PFSK-1 (cell line): ENCODE data around the gene ZNF462.

Experiments used
- POLR2AphosphoS5 ChIP-seq: IDR thresholded peaks from 2 replicates; pipeline ENCODE4 v1.6.1; 2012; ENCODE audit warnings: low read depth, mild to moderate bottlenecking, control low read depth, low read length, moderate library complexity
- SIN3A ChIP-seq: IDR thresholded peaks from 2 replicates; pipeline ENCODE4 v1.6.1; 2012; ENCODE audit warnings: mild to moderate bottlenecking, low read length, moderate library complexity, borderline replicate concordance; ENCODE audit not compliant: insufficient read depth
- TAF1 ChIP-seq: IDR thresholded peaks from 2 replicates; pipeline ENCODE4 v1.6.1; 2012; ENCODE audit warnings: low read length, control low read depth, borderline replicate concordance; ENCODE audit not compliant: insufficient read depth
- TF ChIP-seq, protein P1 (sequence below), 2 experiments: IDR thresholded peaks; 2 replicates each; pipeline versions ENCODE4 v1.6.1 to v1.8.0; 2011 to 2012; ENCODE audit warnings: low read depth in 2 of 2, low read length in 2 of 2, control low read depth in 1 of 2, inconsistent platforms in 1 of 2, mild to moderate bottlenecking in 1 of 2, moderate library complexity in 1 of 2; ENCODE audit not compliant: insufficient read depth in 1 of 2

GRCh38 chr9:106913276-106913675 is 50.3 kb downstream of the ZNF462 start:
- TF ChIP-seq POLR2AphosphoS5 (no peak), SIN3A (no peak), TAF1 (no peak)
- TF ChIP-seq, protein P1, sequence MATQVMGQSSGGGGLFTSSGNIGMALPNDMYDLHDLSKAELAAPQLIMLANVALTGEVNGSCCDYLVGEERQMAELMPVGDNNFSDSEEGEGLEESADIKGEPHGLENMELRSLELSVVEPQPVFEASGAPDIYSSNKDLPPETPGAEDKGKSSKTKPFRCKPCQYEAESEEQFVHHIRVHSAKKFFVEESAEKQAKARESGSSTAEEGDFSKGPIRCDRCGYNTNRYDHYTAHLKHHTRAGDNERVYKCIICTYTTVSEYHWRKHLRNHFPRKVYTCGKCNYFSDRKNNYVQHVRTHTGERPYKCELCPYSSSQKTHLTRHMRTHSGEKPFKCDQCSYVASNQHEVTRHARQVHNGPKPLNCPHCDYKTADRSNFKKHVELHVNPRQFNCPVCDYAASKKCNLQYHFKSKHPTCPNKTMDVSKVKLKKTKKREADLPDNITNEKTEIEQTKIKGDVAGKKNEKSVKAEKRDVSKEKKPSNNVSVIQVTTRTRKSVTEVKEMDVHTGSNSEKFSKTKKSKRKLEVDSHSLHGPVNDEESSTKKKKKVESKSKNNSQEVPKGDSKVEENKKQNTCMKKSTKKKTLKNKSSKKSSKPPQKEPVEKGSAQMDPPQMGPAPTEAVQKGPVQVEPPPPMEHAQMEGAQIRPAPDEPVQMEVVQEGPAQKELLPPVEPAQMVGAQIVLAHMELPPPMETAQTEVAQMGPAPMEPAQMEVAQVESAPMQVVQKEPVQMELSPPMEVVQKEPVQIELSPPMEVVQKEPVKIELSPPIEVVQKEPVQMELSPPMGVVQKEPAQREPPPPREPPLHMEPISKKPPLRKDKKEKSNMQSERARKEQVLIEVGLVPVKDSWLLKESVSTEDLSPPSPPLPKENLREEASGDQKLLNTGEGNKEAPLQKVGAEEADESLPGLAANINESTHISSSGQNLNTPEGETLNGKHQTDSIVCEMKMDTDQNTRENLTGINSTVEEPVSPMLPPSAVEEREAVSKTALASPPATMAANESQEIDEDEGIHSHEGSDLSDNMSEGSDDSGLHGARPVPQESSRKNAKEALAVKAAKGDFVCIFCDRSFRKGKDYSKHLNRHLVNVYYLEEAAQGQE (IDR thresholded peaks at IDR 0.05; ENCODE audit: insufficient read depth in 1 of 2, low read depth in 2 of 2, low read length in 2 of 2), result no peak
